Measurements from ENCODE around the gene RHOB.
"Not testable (repeated sequence)": the region's sequence is repeated elsewhere in the genome, so short reads cannot be mapped to it uniquely, and the experiment has no call there.

RHOB gene

GRCh38 chr2:20422402-20423271 lies 24.2 kb upstream of the RHOB start:
- DNase-seq (ENCODE audit: low read depth in 3 of 3) = no peak

GRCh38 chr2:20423359-20423758 lies 23.5 kb upstream of the RHOB start:
- DNase-seq (ENCODE audit: low read depth in 3 of 3) = no peak

GRCh38 chr2:20423847-20424246 lies 23.0 kb upstream of the RHOB start:
- DNase-seq (ENCODE audit: low read depth in 3 of 3) = no peak

- DNase-seq (ENCODE audit: low read depth in 3 of 3) = no peak
Observed at GRCh38 chr2:20424300-20425290, 22.3 kb upstream of the RHOB start.

GRCh38 chr2:20425371-20425881 lies 21.4 kb upstream of the RHOB start:
- DNase-seq (ENCODE audit: low read depth in 3 of 3) = no peak

GRCh38 chr2:20425884-20426283 lies 21.0 kb upstream of the RHOB start:
- no peak for DNase-seq (ENCODE audit: low read depth in 3 of 3)

- no peak for DNase-seq (ENCODE audit: low read depth in 3 of 3)
Observed at GRCh38 chr2:20427931-20428526, 18.8 kb upstream of the RHOB start.

- DNase-seq (ENCODE audit: low read depth in 3 of 3) = no peak
Observed at GRCh38 chr2:20428717-20429490, 18.0 kb upstream of the RHOB start.

- no peak for DNase-seq (ENCODE audit: low read depth in 3 of 3)
Observed at GRCh38 chr2:20429528-20429927, 17.3 kb upstream of the RHOB start.

GRCh38 chr2:20430035-20430434 lies 16.8 kb upstream of the RHOB start:
- no peak for DNase-seq (ENCODE audit: low read depth in 3 of 3)

- DNase-seq (ENCODE audit: low read depth in 3 of 3) = no peak
Observed at GRCh38 chr2:20430461-20431300, 16.2 kb upstream of the RHOB start.

- DNase-seq (ENCODE audit: low read depth in 3 of 3) = no peak
Observed at GRCh38 chr2:20431301-20431698, 15.6 kb upstream of the RHOB start.

GRCh38 chr2:20431772-20432171 lies 15.1 kb upstream of the RHOB start:
- no peak for DNase-seq (ENCODE audit: low read depth in 3 of 3)

- no peak for DNase-seq (ENCODE audit: low read depth in 3 of 3)
Observed at GRCh38 chr2:20432714-20433113, 14.2 kb upstream of the RHOB start.

- no peak for DNase-seq (ENCODE audit: low read depth in 3 of 3)
Observed at GRCh38 chr2:20433249-20433648, 13.6 kb upstream of the RHOB start.

GRCh38 chr2:20433946-20434553 lies 12.8 kb upstream of the RHOB start:
- no peak for DNase-seq (ENCODE audit: low read depth in 3 of 3)

- no peak for DNase-seq (ENCODE audit: low read depth in 3 of 3)
Observed at GRCh38 chr2:20434588-20435294, 12.1 kb upstream of the RHOB start.

GRCh38 chr2:20435456-20435855 lies 11.4 kb upstream of the RHOB start:
- not testable (repeated sequence) for DNase-seq (ENCODE audit: low read depth in 3 of 3)

Data from stimulated activated CD4-positive, alpha-beta T cell treated with anti-CD3 and anti-CD28 coated beads, TNF-alpha, amount 100 ng/mL, for 4 hours (primary cell).